OCI-LY1 (cell line): ENCODE results near the gene KRTAP12-2.

Experiments
- EZH2 ChIP-seq: fragments of 200-600 bp; sonication (generic), shearing (Covaris generic); IDR thresholded peaks from 2 replicates; pipeline ENCODE4 v1.8.0; 2017; ENCODE audit warnings: borderline replicate concordance, mixed run types, mild to moderate bottlenecking, antibody characterized with exemption, low read length, moderate library complexity, mixed read lengths
- TF ChIP-seq, protein P1 (sequence below): fragments of 200-600 bp; sonication (generic), shearing (Covaris generic); IDR thresholded peaks from 2 replicates; pipeline ENCODE4 v1.5.1; 2017; ENCODE audit warnings: mild to moderate bottlenecking, antibody characterized with exemption, low read length, moderate library complexity, mixed read lengths

DNA sequence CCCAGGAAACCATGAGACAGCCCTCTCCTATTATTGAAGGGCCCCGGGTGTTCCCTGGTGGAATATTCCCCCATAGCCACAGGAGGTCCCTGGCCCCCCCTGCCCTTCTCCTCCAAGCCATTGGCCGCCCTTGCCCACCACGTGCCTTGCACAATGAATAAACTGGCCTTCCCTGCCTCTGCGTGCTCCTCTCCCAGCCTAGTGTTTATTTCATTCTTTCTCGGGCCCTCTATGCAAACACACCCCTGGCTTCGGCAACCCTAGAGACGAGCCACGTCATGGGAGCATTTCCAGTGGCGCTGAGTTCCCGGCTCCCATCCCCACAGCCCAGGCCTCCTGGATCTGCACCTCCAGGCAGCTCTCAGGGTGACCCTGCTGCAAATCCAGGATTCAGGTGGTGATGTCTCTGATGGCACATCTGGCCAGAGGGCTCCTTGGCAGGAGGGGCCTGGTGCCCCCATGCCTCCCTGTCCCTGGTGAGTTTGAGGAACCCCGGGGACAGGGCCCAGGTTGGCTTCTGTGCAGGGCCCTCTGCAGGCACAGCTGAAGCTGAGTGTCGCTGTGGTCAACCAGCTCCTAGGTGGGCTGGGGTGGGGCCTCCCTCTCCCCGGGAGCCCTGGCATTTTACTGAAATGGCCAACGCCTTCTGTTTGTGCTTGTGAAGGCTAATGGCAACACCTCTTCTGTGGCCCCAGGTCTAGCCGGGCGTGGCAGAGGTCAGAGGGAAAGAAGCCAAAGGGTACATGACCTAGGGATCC, 36.4 kb upstream of the KRTAP12-2 start:
- TF ChIP-seq, protein P1, sequence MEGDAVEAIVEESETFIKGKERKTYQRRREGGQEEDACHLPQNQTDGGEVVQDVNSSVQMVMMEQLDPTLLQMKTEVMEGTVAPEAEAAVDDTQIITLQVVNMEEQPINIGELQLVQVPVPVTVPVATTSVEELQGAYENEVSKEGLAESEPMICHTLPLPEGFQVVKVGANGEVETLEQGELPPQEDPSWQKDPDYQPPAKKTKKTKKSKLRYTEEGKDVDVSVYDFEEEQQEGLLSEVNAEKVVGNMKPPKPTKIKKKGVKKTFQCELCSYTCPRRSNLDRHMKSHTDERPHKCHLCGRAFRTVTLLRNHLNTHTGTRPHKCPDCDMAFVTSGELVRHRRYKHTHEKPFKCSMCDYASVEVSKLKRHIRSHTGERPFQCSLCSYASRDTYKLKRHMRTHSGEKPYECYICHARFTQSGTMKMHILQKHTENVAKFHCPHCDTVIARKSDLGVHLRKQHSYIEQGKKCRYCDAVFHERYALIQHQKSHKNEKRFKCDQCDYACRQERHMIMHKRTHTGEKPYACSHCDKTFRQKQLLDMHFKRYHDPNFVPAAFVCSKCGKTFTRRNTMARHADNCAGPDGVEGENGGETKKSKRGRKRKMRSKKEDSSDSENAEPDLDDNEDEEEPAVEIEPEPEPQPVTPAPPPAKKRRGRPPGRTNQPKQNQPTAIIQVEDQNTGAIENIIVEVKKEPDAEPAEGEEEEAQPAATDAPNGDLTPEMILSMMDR = no peak
- TF ChIP-seq EZH2 = no peak
